Gastrocnemius medialis (tissue), 4 donors: Measurements from ENCODE around the gene ITFG2. TPM values are rescaled to one million over a fixed set of nuclear protein-coding genes. Genes with fewer than 3 reads are reported as not detected.

Source experiments
- ATAC-seq, 2 donors: fragments of 150-250 bp; one replicate each; pipeline ENCODE4 v1.9.1; 2016
- DNase-seq, 2 donors: peaks; one replicate each; pipeline ENCODE4 v3.0.0-alpha.2; 2019
- H3K27ac ChIP-seq, 4 donors: fragments of 200-600 bp; sonication (generic); 1 replicate in 1 of 4; 2 replicates in 3 of 4; pipeline ENCODE4 v1.5.1; 2016 to 2018; ENCODE audit warnings: mild to moderate bottlenecking in 2 of 4, moderate library complexity in 1 of 4
- H3K27me3 ChIP-seq, 3 donors: fragments of 200-600 bp; sonication (generic) in 2 of 3; 1 replicate in 1 of 3; 2 replicates in 2 of 3; pipeline versions ENCODE4 v1.5.1 to v1.6.0; 2016 to 2019; ENCODE audit warnings: mild to moderate bottlenecking in 1 of 3, moderate library complexity in 1 of 3
- H3K36me3 ChIP-seq, 2 donors: fragments of 200-600 bp; sonication (generic) in 1 of 2; one replicate each; pipeline ENCODE4 v1.5.1; 2017 to 2018
- H3K4me1 ChIP-seq, 2 donors: fragments of 200-600 bp; sonication (generic) in 1 of 2; one replicate each; pipeline ENCODE4 v1.5.1; 2016 to 2017; ENCODE audit warnings: mild to moderate bottlenecking in 2 of 2
- H3K4me3 ChIP-seq, 4 donors: fragments of 200-600 bp; sonication (generic) in 3 of 4; 1 replicate in 1 of 4; 2 replicates in 3 of 4; pipeline ENCODE4 v1.5.1; 2016 to 2019; ENCODE audit warnings: mild to moderate bottlenecking in 2 of 4
- H3K9me3 ChIP-seq, 3 donors: fragments of 200-600 bp; sonication (generic) in 2 of 3; 1 replicate in 1 of 3; 2 replicates in 2 of 3; pipeline ENCODE4 v1.5.1; 2016 to 2019
- CTCF ChIP-seq, 5 experiments: fragments of 450-650 bp in 3 of 5; fragments of 200-600 bp in 2 of 5; sonication (generic) in 2 of 5; IDR thresholded peaks in 4 of 5; conservative IDR thresholded peaks in 1 of 5; 1 replicate in 4 of 5; 2 replicates in 1 of 5; pipeline ENCODE4 v1.5.1; 2016 to 2019; ENCODE audit warnings: antibody characterized with exemption in 5 of 5, mild to moderate bottlenecking in 3 of 5, moderate library complexity in 3 of 5
- POLR2A ChIP-seq, 2 donors: fragments of 450-650 bp; IDR thresholded peaks; one replicate each; pipeline ENCODE4 v1.6.1; 2017; ENCODE audit warnings: antibody characterized with exemption in 2 of 2, mild to moderate bottlenecking in 2 of 2, moderate library complexity in 2 of 2
- in situ Hi-C, 4 donors: fragments of 200-750 bp; cut with MboI; loops; one replicate each; pipeline versions ENCODE4 v1.15.0 to v1.8.0; 2017; ENCODE audit warnings: low sequenced_read_pairs in 4 of 4
- intact Hi-C: fragments of 100-400 bp; cut with DNase I; formaldehyde crosslinking; loops from one replicate; pipeline ENCODE4 v1.15.1; 2023; ENCODE audit warnings: low total_unique reads
- total RNA-seq, 4 donors: library from RNA; depleted of rRNA; stranded (reverse); fragments of >200 nt; gene quantifications; one replicate each; pipeline versions ENCODE4 v1.1.0 to v1.2.3, GENCODE V29; 2016

ITFG2 gene
- total RNA-seq, 4 donors from 2014 or later, result 5.1 to 7.2 (median 5.9) TPM

- TF ChIP-seq CTCF (IDR thresholded peaks at IDR 0.05 in 4 of 5, conservative IDR thresholded peaks at IDR 0.05 in 1 of 5) (peak; percentile 38 to 55 (median 51)), POLR2A (IDR thresholded peaks at IDR 0.05) (no peak)
- no peaks in the 10 kb centered on the region for H3K9me3 ChIP-seq
- no peak for DNase-seq
- H3K27me3 ChIP-seq, result no peaks in the 10 kb centered on the region
- in situ Hi-C loops (no loop called here), intact Hi-C loops (no loop called here)
- peak overlapping the region; percentile 87 to 96 (median 90) for H3K27ac ChIP-seq
- peaks cover 0 to 22% of the 10 kb centered on the region in 2 donors for H3K36me3 ChIP-seq
- H3K4me1 ChIP-seq, result peaks cover 18 to 19% of the 10 kb centered on the region in 2 donors
- peak; percentile 27 to 28 for ATAC-seq
- H3K4me3 ChIP-seq, result peak overlapping the region; percentile 64 to 92 (median 86)
These were observed 1.0 kb downstream of the ITFG2 start for GRCh38 chr12:2813214-2814185.

- peaks cover 0 to 83% of the 10 kb centered on the region in 2 donors for H3K36me3 ChIP-seq
- no peaks in the 10 kb centered on the region for H3K4me1 ChIP-seq
- DNase-seq (no peak), ATAC-seq (no peak)
- H3K27me3 ChIP-seq, result no peaks in the 10 kb centered on the region
- TF ChIP-seq CTCF (IDR thresholded peaks at IDR 0.05 in 4 of 5, conservative IDR thresholded peaks at IDR 0.05 in 1 of 5), result no peak
- no peaks in the 10 kb centered on the region for H3K9me3 ChIP-seq
- no peak overlapping the region for H3K27ac ChIP-seq
- H3K4me3 ChIP-seq, result no peak overlapping the region
- intact Hi-C loops, result no loop called here
- in situ Hi-C loops, result no loop called here
These were observed 7.3 kb downstream of the ITFG2 start for GRCh38 chr12:2819810-2820209.

- Histone ChIP-seq H3K4me3 (no peak overlapping the region), H3K27ac (no peak overlapping the region), H3K36me3 (peaks cover 0 to 85% of the 10 kb centered on the region in 2 donors), H3K9me3 (no peaks in the 10 kb centered on the region), H3K4me1 (no peaks in the 10 kb centered on the region), H3K27me3 (no peaks in the 10 kb centered on the region)
- TF ChIP-seq CTCF (IDR thresholded peaks at IDR 0.05 in 4 of 5, conservative IDR thresholded peaks at IDR 0.05 in 1 of 5) (no peak), POLR2A (IDR thresholded peaks at IDR 0.05) (no peak)
- ATAC-seq, result no peak
- no peak for DNase-seq
- in situ Hi-C loops, result no loop called here
- intact Hi-C loops, result no loop called here
These were observed 8.0 kb downstream of the ITFG2 start for GRCh38 chr12:2820432-2820831.

- no peak for ATAC-seq
- no peaks in the 10 kb centered on the region for H3K27me3 ChIP-seq
- no peak overlapping the region for H3K27ac ChIP-seq
- no peaks in the 10 kb centered on the region for H3K9me3 ChIP-seq
- in situ Hi-C loops (no loop called here), intact Hi-C loops (no loop called here)
- peaks cover 0 to 97% of the 10 kb centered on the region in 2 donors for H3K36me3 ChIP-seq
- no peak overlapping the region for H3K4me3 ChIP-seq
- TF ChIP-seq POLR2A (IDR thresholded peaks at IDR 0.05) (no peak), CTCF (IDR thresholded peaks at IDR 0.05 in 4 of 5, conservative IDR thresholded peaks at IDR 0.05 in 1 of 5) (no peak)
- DNase-seq, result no peak
- no peaks in the 10 kb centered on the region for H3K4me1 ChIP-seq
These were observed 11.0 kb downstream of the ITFG2 start for GRCh38 chr12:2823483-2823882.
